ENCODE data around the gene TMEM270.

DNA sequence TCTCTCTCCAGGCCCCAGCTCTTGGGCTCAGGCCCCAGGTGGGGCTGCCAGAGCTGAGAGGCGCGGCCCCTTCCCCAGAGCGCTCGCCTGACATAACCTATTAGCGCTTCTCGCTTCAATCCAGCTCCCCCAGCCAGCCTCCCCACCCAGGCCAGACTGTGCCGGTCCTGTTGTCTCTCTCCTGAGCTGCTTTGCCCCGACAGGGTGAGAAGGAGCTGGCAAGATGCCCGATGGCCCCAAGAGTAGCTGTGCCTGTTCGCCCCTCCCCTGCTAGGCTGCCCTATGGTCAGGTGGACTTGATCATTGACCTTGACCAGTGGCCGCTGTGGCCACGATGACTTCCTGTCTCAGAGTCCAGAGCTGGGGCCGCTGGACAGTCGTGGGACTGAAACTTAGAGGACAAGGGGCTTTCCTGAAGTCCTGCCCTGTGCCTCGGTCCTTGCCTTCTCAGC is 9.1 kb downstream of the TMEM270 start:
- TF ChIP-seq CTCF (IDR thresholded peaks at IDR 0.05; ENCODE audit: low read depth, low read length, poor library complexity, severe bottlenecking), result no peak
- TF ChIP-seq EZH2phosphoT487 (IDR thresholded peaks at IDR 0.05; ENCODE audit: borderline replicate concordance, low read length), result no peak

All from DOHH2 (cell line).